Hematopoietic multipotent progenitor cell (in vitro differentiated cells): Measurements from ENCODE around the gene CYP27B1. TPM values are rescaled to one million over a fixed set of nuclear protein-coding genes. Genes with fewer than 3 reads are reported as not detected.

ENCODE experiments used
- small RNA-seq: library from RNA; depleted of rRNA; stranded (forward); fragments of <200 nt; gene quantifications from one replicate; pipeline ENCODE3, GENCODE V24; 2012
- total RNA-seq: library from RNA; depleted of rRNA; stranded (reverse); fragments of >200 nt; gene quantifications from one replicate; pipeline ENCODE4 v1.2.3, GENCODE V29; 2012

CYP27B1 gene
- total RNA-seq, 1 donor: 3.2 TPM

Small RNAs within 50 kb of the gene (small RNA-seq; reads per million reads assigned to genes)
- not detected for gene RNU6-1083P

Other genes starting within 250 kb of the CYP27B1 start
- 29.4 TPM for gene DDIT3, start 246.6 kb downstream of the CYP27B1 start, total RNA-seq
- 24.5 TPM for gene MBD6, start 244.3 kb downstream of the CYP27B1 start, total RNA-seq
- gene DCTN2, start 219.9 kb downstream of the CYP27B1 start, total RNA-seq: 117 TPM
- 1.3 TPM for gene KIF5A, start 217.0 kb downstream of the CYP27B1 start, total RNA-seq
- 10.0 TPM for gene PIP4K2C, start 175.9 kb downstream of the CYP27B1 start, total RNA-seq
- 32.9 TPM for gene DTX3, start 162.3 kb downstream of the CYP27B1 start, total RNA-seq
- 1.3 TPM for gene ARHGEF25, start 155.6 kb downstream of the CYP27B1 start, total RNA-seq
- 0.81 TPM for gene B4GALNT1, start 133.9 kb downstream of the CYP27B1 start, total RNA-seq
- 268 TPM for gene OS9, start 72.9 kb downstream of the CYP27B1 start, total RNA-seq
- 82.9 TPM for gene AGAP2, start 28.3 kb downstream of the CYP27B1 start, total RNA-seq
- 41.7 TPM for gene TSPAN31, start 22.0 kb downstream of the CYP27B1 start, total RNA-seq
- gene CDK4, start 14.8 kb downstream of the CYP27B1 start, total RNA-seq: 194 TPM
- gene MARCHF9, start 12.0 kb downstream of the CYP27B1 start, total RNA-seq: 12.4 TPM
- gene METTL1, start 5.0 kb upstream of the CYP27B1 start, total RNA-seq: 8.6 TPM
- 8.9 TPM for gene EEF1AKMT3, start 5.5 kb upstream of the CYP27B1 start, total RNA-seq
- gene TSFM, start 15.7 kb upstream of the CYP27B1 start, total RNA-seq: 15.6 TPM
- gene AVIL, start 51.7 kb upstream of the CYP27B1 start, total RNA-seq: 1.1 TPM
- 159 TPM for gene CTDSP2, start 79.7 kb upstream of the CYP27B1 start, total RNA-seq
- gene ATP23, start 174.5 kb upstream of the CYP27B1 start, total RNA-seq: 27.7 TPM